Neural cell (in vitro differentiated cells): ENCODE measurements around the gene SF3B3.

Experiments
- CTCF ChIP-seq: fragments of 450-650 bp; IDR thresholded peaks from 2 replicates; pipeline ENCODE4 v1.5.1; 2014; ENCODE audit warnings: antibody characterized with exemption, mild to moderate bottlenecking, moderate library complexity; ENCODE audit not compliant: poor library complexity, severe bottlenecking
- TAF1 ChIP-seq: IDR thresholded peaks from 2 replicates; pipeline ENCODE4 v1.6.1; 2012; ENCODE audit warnings: low read depth

- no peak for TF ChIP-seq CTCF
- no peak for TF ChIP-seq TAF1
Observed at GRCh38 chr16:70494202-70494770, 29.3 kb upstream of the SF3B3 start.
